GM20431 (cell line): Measurements from ENCODE around the gene RBM12.

Experiments
- in situ Hi-C: fragments of 300-500 bp; cut with MseI, MboI; formaldehyde crosslinking; loops from one replicate; pipeline ENCODE4 v1.15.0; 2020; ENCODE audit warnings: low sequenced_read_pairs; ENCODE audit not compliant: unreplicated experiment

Gene RBM12

DNA sequence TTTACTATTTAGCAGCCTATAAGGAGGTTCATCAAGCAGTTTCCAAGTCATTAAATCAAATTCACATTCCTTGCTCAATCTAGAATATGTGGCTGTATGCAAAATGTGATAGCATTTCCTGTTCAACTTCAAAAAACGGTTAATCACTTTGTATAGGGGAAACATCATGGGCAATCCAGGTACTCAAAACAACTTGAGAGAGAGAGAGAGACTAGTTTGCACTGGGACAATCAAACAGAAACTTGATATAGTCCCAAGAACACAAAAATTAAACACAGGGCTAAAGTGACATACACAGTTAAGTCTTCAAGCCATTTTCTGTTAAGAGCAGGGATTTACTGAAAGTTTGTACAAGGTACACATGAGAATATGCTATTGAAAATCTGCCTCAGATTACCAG is 7.4 kb downstream of the RBM12 start:
- in situ Hi-C loops: no loop called here

DNA sequence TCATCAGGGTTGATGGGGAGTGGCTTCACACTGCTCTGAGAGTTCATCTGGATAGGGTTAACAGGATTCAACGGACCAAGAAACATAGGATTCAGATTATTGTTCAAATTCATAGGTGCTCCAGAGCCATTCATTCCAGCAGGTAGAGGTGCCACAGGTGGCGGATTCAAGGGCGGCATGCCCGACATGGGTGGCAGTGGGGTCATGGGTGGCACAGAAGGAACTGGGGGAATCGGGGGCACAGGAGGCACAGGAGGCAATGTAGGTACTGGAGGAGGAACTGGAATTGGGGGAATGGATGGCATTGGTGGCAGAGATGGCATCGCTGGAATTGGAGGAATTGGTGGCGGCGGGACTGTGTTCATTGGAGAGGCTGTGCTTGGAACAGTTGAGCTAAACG is 10.3 kb downstream of the RBM12 start:
- in situ Hi-C loops: no loop called here

DNA sequence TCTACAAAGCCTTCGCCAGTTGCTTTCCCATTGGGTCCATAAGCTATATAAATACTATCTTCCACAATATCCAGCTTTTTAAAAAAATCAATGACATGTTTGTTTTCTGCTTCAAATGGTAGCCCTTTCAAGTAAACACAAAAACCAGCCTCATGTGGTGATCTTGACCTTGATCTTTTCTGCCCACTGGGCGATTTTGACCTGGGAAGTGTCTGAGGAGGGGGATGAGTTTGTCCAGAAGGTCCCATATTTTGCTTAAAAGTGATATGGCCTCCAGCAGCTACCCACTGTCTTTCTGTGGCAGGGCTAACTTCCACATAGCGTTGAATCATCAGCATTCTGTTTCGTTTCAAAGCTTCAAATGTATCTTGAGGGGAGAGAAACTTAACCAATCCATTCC is 10.8 kb downstream of the RBM12 start:
- in situ Hi-C loops: no loop called here

DNA sequence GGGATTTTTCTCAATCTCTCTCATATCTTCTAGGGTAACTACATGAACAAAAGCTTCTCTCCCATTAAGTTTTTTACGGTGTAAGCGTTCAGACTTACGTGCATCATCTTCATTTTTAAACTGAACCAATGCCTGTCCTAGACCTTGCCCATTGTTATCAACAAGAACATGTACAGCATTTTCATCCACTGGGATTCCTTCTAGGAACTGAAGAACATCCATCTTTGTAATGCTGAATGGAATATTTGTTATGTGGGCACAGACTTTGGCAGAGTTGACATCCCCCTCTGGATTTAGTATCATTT is 11.3 kb downstream of the RBM12 start:
- in situ Hi-C loops: no loop called here

DNA sequence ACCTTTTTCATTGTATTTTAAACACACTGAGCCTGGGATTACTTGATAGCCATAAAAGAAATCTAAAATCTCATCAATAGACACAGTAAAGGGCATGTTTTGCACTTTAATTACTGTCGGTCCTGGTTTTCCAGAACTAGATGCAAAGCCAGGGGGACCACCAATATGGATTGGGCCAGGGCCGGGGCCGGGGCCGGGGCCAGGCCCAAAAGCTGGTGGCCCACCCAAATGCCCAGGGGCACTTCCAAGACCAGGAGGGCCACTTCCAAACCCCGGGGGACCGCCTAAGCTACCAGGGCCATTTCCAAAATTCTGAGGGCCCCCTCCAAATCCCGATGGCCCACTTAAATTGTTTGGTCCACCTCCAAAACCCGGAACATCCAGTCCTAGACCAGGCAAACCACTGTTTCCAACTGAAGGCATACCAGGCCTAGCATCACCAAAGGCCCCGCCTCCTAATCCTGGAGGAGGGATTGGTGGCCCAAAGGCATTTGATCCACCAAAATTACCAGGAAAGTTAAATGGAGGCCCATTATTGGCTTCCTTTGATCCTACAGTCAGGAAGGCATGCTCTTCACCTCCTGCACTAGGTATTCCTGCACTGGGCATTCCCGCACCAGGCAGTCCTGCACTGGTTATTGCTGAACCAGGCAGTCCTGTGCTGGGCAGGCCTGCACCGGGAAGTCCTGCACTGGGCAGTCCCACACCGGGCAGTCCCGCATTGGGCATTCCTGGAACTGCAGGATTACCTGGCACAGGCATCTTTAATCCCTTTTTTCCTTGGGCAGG is 11.9 kb downstream of the RBM12 start:
- in situ Hi-C loops: no loop called here

DNA sequence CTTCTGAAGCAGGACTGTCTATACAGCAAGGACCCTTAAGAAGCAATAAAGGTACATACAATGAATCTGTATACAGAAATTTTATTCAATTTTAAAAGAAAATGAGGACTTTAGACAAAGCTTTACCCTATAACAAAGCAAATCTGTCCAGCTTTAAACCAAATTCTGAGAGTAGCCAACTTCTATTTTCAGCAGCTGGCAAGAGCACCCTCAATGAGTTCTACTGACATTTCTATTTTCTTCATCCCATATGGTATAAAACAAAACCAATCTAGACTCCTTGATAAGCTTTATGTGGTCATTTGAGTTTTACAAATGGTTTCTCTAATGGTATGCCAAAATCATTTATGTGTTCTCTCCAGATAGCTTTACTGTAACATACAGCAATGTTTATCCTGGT is 12.7 kb downstream of the RBM12 start:
- in situ Hi-C loops: no loop called here

DNA sequence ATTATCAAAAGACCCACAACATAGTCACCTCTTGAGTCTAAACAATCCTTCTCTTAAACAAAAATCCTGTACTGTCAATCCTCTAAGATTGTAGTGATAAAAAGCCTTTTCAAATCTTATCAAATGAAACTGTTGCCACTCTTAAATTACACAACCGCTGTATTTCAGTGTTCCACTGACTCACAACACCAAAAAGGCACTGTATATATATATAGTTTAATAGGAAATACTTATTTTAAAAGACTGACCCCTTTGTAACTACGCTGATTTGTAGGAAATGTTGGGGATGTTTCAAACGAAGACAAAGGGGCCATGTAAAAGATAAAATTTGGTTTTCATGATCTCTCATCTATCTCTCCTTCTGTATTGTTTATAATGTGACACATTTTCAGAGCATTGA is 14.1 kb downstream of the RBM12 start:
- in situ Hi-C loops: no loop called here

DNA sequence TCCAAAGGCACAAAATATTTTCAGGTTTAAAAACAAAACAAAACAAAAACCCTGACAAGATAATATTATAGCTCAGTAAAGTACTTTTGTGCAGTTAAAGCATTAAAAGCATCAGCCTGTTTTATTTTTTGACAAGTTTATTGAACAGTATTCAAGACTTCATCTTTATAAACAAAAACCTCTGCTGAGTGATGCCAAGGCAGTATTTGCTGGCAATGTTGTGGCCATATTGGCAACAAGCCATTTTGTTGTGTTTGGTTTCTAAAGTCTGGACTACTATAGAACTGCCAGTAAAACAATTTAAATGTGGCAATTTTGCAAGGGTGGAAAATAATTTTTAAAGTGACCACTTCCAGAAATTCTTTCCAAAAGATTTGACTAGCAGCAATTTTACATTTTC is 15.9 kb downstream of the RBM12 start:
- in situ Hi-C loops: no loop called here

DNA sequence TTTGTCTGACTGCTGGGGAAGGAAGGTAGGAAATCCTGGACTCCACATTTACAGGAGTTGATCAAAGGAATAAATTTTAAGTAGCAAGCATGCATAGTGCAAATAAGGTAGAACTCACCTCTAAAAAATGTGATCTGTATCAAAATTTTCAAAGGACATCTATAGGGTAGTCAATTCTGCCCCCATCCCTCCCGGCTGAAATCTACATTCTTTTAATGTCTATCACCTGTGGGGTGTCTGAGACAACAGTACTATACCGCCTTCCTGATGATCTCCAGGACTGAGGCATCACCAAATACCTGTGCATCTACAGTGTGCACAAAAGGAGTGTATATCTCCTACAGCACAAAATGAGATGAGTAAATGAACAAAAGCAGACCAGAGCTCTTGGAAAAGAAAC is 19.9 kb downstream of the RBM12 start:
- in situ Hi-C loops: no loop called here

DNA sequence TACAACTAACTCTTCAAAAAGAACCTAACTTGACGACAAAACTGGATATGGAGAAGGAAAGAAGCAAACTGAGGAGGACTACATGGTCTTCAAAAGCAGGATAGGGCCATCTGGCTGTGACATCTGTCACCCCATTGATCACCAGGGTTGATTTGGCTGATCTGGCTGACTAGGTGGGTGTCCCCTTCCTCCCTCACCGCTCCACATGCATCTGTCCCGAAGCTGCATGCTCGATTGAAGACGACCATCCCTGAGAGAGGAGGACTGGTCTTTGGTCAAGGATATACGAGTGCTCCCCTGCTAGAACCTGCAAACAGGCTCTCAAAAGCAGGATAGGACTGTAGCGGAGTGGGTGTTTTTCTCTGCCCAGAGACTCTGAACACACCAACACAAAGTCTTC is 21.7 kb downstream of the RBM12 start:
- in situ Hi-C loops: no loop called here

DNA sequence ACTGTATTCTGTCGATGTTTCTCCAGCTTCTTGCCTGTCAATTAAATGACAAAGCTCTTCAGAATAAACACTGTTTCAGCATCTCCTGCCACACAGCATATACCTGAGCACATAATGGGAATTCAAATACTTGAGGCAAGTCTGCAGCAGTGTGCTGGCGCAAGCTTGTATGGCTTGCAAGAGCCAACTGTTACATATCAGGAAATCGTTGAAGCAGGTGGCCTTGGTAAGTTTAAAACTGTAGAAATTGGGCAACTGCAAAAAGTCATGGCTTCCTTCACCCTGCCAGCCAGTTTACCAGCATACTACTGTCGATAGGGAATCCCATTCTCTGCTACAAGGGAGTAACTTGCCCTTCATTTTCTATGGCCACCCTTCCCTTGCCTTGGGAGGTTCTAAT is 23.0 kb downstream of the RBM12 start:
- in situ Hi-C loops: no loop called here

DNA sequence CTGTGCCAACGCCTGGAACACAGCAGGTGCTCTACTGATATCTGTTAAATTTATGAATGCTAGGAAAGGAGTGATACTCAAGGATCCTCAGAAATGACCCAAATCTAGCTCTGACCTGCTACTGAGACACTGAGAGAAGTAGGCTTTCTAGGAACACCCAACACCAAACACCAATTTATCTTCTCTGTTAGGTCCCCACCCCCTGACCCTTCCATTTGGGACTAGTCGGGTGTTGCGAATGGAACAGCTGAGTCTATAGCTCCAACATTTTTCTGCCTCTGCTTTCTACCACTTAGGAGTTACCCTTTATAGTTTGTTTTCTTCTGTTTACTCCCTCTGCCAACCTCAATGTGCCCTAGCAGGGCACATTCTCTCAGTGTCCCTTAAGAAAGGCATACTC is 24.0 kb downstream of the RBM12 start:
- in situ Hi-C loops: no loop called here

DNA sequence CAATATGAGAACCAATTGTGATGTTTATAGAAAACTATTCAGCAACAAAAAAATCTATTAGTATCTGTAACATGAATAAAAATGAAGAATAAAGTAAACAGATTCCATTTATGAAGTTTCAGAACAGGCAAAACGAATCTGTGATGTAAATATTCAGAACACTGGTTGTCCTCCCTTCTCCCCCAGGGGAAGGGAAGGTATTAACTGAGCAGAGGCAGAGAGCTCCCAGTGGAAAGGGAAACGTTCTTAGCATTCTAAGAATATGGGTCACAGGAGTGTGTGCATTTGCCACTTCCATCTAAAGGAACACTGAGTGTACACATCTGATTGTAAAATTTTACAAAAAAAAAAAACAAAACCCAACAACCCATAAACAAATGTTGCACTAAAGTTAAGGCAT is 25.9 kb downstream of the RBM12 start:
- in situ Hi-C loops: no loop called here

DNA sequence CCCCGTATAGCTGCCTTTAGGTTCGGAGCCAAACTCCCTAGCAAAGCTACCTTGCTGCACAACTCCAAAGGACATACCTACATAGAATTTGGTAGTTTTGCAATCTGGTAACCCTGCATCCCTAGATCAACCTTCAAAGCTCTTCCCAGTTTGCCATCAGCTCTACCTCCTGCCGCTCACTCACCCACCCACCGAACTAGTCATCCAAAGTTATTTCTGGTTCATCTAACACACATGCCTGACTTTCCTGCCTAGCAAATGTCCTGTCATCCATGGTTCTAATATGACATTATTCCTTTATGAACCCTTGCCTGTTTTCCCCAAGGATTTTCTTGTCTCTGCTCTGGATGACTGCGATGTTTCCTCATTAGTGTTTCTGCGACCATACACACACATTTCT is 27.4 kb downstream of the RBM12 start:
- in situ Hi-C loops: no loop called here

DNA sequence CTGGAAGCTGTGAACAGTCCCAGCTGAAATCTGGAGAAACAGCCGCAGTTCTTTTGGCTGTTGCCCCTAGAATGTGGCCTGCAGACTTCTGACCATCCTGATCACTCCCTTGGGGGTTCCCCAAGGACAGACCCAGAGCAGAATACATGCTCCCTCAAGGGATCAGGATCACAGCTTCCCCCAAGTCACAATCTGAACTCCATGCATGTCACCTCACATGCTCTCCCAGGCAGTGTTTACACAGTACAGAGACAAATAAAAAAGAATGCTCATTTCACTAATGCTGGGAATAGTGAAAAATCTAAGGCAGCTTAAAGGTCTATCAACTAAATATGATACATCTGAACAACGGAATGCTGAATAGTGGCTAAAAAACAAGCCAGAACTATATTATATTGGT is 28.6 kb downstream of the RBM12 start:
- in situ Hi-C loops: no loop called here

DNA sequence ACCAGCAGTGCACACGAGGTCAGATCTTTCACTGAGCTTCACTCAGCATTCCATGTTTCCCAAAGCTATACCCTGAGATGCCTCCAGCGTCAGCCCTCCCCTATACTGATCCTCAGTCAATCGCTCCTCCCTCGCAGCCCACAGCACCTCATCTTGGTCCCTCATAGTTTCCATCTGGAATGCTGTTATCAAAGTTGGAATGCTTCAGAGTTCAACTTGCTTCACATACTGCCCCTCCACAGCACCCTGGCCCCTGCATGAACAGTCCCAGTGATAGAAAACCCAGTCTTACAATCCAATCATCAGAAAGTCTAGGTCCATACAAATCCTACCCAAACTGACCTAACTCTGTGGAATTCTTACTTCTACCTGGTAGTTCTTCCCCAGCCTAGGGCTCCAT is 29.0 kb downstream of the RBM12 start:
- in situ Hi-C loops: no loop called here

DNA sequence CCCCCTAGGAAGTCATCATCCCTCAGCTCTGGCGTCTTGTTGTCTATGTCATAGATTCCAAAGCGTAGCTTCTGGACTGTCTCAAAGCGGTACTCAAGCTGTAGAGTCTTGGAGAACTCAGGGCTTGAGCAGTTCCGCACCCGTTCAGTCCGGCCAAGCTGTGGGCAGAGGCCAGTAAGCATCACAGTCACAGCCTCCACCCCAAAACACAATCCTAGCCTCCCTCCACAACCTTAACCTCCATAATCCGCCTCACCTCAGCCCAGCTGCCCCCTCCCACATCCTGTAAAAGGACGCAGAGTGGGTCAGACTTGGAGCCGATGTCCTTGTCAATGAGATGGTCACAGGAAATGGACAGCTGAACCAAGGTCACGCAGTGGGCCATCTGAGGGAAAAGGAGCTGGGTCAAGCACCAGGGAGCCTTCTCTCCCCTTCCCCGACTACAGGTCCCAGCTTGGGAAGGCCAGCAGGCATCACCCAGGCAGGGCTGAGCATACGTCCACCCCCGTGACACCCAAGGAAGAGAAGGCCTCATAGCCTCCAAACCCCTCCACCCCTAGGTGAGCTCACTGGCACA is 32.1 kb downstream of the RBM12 start:
- in situ Hi-C loops: no loop called here

DNA sequence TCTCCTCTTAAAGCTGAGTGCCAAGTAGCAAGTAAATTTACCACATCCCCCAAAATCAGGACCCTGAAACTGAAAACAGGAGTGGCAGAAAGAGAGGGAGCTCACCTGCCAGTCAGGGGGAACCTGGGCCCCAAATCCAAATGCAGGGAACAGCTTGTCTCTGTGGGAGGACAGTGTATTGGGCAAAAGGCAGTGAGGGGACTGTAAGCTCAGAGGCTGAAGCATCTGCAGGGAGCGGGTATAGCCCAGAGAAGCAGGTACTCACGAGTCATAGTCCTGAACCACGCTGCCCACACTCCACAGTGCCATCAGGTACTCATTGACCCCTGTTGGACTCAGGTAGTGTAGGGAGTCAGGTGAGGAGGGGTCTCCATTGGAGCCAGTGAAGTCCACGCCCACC is 34.1 kb downstream of the RBM12 start:
- in situ Hi-C loops: no loop called here

DNA sequence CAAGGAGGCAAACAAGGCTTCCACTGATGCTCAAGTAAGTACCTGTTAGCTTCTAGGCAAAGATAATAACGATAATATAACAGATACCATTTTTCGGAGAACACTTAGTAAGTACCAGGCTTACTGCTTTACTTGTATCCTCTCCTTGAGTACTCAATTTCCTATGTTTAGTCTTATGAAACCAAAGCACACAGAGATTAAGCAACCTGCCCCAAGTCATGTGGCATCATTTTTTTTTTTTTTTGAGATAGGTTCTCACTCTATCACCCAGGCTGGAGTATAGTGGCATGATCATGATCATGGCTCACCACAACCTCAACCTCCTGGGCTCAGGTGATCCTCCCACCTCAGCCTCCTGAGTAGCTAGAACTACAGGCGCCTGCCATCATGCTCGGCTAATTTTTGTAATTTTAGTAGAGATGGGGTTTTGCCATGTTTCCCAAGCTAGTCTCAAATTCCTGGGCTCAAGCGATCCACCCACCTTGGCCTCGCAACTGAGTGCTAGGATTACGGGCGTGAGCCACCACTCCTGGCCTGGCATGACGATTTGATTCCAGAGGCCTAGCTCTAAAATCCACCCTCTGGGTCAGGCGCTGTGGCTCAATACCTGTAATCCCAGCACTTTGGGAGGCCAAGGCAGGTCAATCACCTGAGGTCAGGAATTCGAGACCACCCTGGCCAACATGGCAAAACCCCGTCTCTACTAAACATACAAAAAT is 35.1 kb downstream of the RBM12 start:
- in situ Hi-C loops: no loop called here

DNA sequence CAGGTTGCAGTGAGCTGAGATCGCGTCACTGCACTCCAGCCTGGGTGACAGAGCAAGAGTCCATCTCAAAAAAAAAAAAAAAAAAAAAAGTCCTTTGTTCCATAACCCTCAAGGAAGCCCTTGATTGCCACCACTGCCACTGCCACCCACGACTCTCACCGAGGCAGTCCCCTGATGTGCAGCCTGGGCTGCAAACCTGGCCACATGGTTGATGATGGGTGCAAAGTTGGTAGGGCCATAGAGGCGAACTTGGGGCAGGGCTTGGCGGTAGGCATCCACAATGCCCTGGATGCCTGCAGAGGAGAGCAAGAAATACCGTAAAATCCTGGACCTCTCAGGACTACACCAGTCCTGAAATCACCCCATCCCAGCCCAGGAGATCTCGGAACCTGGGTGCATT is 37.6 kb downstream of the RBM12 start:
- in situ Hi-C loops: no loop called here

DNA sequence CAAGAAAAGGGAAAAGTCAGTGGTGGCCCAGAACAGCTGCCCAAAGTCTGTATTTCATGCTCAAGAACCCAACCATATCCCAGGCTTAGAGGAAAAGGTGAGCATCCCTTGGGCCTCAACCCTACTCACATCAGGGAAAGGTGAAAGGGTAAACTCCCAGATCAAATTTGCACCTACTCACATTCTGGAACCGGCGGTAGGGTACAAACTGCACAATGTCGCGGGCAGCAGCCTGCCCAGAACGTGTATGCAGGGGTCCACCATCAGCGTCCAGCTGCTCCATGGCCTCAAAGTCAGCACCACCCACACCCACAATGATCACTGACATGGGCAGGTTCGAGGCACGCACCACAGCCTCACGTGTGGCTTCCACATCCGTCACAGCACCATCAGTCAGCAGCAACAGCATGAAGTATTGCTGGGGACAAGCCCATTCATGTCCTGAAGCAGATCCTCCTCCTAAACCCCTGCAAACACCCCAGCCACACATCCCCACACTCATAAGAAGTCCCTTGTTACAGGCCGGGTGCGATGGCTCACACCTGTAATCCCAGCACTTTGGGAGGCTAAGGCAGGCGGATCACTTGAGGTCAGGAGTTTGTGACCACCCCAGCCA is 38.2 kb downstream of the RBM12 start:
- in situ Hi-C loops: no loop called here
